SU-DHL-6 (cell line): ENCODE data around the gene SMAP1.

Experiments
- H2AFZ ChIP-seq: fragments of 200-600 bp; sonication (generic); 2 replicates; pipeline ENCODE4 v1.6.1; 2014; ENCODE audit warnings: low read depth, mild to moderate bottlenecking, moderate library complexity, mixed read lengths, antibody characterized with exemption, low read length; ENCODE audit not compliant: severe bottlenecking
- H3F3A ChIP-seq: fragments of 200-600 bp; shearing (Covaris generic); 2 replicates; pipeline ENCODE4 v1.6.0; 2016; ENCODE audit warnings: antibody characterized with exemption, mild to moderate bottlenecking; ENCODE audit not compliant: insufficient read depth
- H3K27ac ChIP-seq: fragments of 200-600 bp; sonication (generic); 2 replicates; pipeline ENCODE4 v1.5.1; 2016; ENCODE audit warnings: low read depth, mild to moderate bottlenecking, low read length, moderate library complexity, mixed read lengths
- H3K27me3 ChIP-seq: fragments of 200-600 bp; sonication (generic), shearing (Covaris generic); 2 replicates; pipeline ENCODE4 v1.6.0; 2014; ENCODE audit warnings: mild to moderate bottlenecking, low read length
- H3K36me3 ChIP-seq: fragments of 200-600 bp; sonication (generic); 2 replicates; pipeline ENCODE4 v1.6.1; 2014; ENCODE audit warnings: mild to moderate bottlenecking, low read length, mixed read lengths
- H3K4me2 ChIP-seq: fragments of 300-600, 200-600 bp; shearing (Covaris generic), sonication (generic); 2 replicates; pipeline ENCODE4 v1.6.0; 2014; ENCODE audit warnings: low read length, low read depth, mild to moderate bottlenecking; ENCODE audit not compliant: poor library complexity, severe bottlenecking
- H3K4me3 ChIP-seq: fragments of 200-600 bp; sonication (generic); 2 replicates; pipeline ENCODE4 v1.5.1; 2014; ENCODE audit warnings: antibody characterized with exemption, low read length, mild to moderate bottlenecking, mixed read lengths; ENCODE audit not compliant: insufficient read depth, poor library complexity, severe bottlenecking
- H3K79me2 ChIP-seq: fragments of 200-600 bp; sonication (generic); 2 replicates; pipeline ENCODE4 v1.6.1; 2014; ENCODE audit warnings: mild to moderate bottlenecking, low read length, moderate library complexity; ENCODE audit not compliant: insufficient read depth
- H3K9ac ChIP-seq: fragments of 200-600 bp; sonication (generic); 2 replicates; pipeline ENCODE4 v1.7.0; 2014; ENCODE audit warnings: mild to moderate bottlenecking, low read length
- H3K9me2 ChIP-seq: fragments of 200-600 bp; sonication (generic); replicated peaks from 2 replicates; pipeline ENCODE4 v1.6.1; 2014; ENCODE audit warnings: low read length; ENCODE audit not compliant: insufficient read depth
- H3K9me3 ChIP-seq: fragments of 200-600 bp; sonication (generic); 2 replicates; pipeline ENCODE4 v1.6.1; 2014; ENCODE audit warnings: low read length, mixed read lengths; ENCODE audit not compliant: insufficient read depth
- H4K20me1 ChIP-seq: fragments of 200-600 bp; sonication (generic); 2 replicates; pipeline ENCODE4 v1.6.1; 2014; ENCODE audit warnings: low read depth, mild to moderate bottlenecking, antibody characterized with exemption, low read length, moderate library complexity, mixed read lengths
- EZH2phosphoT487 ChIP-seq: fragments of 200-600 bp; sonication (generic), shearing (Covaris generic); conservative IDR thresholded peaks from 2 replicates; pipeline ENCODE4 v1.6.1; 2018; ENCODE audit warnings: mild to moderate bottlenecking, antibody characterized with exemption, low read length, moderate library complexity, mixed read lengths
- TF ChIP-seq, protein P1 (sequence below): fragments of 200-600 bp; sonication (generic); IDR thresholded peaks from one replicate; pipeline ENCODE4 v1.5.1; 2017; ENCODE audit warnings: antibody characterized with exemption, mild to moderate bottlenecking, low read length, moderate library complexity; ENCODE audit not compliant: insufficient read depth, poor library complexity, severe bottlenecking

The SMAP1 gene

DNA sequence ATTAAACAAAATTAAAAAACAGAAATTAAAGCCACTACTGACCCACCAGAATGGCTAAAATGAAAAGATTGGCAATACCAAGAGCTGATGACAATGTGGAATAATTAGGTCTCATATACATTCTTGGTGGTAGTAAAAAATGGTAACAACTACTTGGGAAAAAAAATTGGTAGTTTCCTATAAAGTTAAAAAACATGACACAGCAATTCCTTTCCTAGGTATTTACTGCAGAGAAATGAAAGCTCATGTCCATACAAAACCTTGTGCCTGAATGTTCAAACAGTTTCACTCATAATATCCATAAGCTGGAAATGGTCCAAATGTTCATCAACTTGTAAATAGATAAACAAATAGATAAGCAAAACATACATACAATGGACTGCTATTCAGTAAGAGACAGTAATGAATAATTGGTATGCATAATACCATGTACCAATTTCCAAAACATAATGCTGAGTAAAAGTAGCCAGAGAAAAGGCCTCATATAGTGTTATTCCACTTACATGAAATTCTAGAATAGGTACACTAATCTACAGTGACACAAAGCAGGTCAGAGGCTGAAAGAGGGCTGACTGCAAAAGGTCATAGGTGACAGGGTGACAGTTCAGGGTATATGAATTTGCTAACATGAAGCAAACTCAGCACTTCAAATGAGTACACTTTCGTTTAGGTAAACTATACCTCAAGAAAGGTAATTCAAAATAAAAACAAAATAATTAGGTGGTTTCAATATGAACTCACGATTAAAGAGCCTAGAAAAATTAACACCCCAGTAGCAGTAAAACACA is 236.2 kb downstream of the SMAP1 start:
- Histone ChIP-seq H3K36me3 (no peaks in the 10 kb centered on the region), H4K20me1 (no peaks in the 10 kb centered on the region), H3K79me2 (no peaks in the 10 kb centered on the region), H3K4me3 (no peak overlapping the region), H3F3A (no peaks in the 10 kb centered on the region), H3K4me2 (no peak overlapping the region), H2AFZ (no peak overlapping the region), H3K9me2 (no peaks in the 10 kb centered on the region), H3K9me3 (no peaks in the 10 kb centered on the region), H3K27me3 (no peaks in the 10 kb centered on the region), H3K9ac (no peak overlapping the region), H3K27ac (no peak overlapping the region)
- TF ChIP-seq EZH2phosphoT487 = no peak
- TF ChIP-seq, protein P1, sequence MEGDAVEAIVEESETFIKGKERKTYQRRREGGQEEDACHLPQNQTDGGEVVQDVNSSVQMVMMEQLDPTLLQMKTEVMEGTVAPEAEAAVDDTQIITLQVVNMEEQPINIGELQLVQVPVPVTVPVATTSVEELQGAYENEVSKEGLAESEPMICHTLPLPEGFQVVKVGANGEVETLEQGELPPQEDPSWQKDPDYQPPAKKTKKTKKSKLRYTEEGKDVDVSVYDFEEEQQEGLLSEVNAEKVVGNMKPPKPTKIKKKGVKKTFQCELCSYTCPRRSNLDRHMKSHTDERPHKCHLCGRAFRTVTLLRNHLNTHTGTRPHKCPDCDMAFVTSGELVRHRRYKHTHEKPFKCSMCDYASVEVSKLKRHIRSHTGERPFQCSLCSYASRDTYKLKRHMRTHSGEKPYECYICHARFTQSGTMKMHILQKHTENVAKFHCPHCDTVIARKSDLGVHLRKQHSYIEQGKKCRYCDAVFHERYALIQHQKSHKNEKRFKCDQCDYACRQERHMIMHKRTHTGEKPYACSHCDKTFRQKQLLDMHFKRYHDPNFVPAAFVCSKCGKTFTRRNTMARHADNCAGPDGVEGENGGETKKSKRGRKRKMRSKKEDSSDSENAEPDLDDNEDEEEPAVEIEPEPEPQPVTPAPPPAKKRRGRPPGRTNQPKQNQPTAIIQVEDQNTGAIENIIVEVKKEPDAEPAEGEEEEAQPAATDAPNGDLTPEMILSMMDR = no peak

DNA sequence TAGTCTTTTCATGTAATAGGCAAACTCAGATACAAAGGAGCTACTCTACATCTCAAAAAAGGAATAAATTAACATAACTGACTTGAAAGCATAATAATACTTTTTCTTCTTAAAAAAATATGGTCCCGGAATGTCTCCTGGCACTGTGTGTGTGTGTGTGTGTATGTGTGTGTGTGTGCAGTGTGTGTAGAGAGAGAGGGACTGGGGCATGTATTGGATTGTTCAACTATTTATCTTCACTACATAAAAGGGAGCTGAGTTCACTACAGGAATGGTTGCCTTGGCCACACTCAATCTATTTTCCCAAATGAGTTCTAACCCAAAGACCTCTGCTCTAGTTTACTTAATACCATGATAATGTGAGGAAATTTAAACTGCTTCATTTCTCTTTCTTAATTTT is 238.1 kb downstream of the SMAP1 start:
- Histone ChIP-seq H3K27me3 (no peaks in the 10 kb centered on the region), H3K9me2 (no peaks in the 10 kb centered on the region), H4K20me1 (no peaks in the 10 kb centered on the region), H3K9ac (no peak overlapping the region), H3K79me2 (no peaks in the 10 kb centered on the region), H3K9me3 (no peaks in the 10 kb centered on the region), H3K27ac (no peak overlapping the region), H3F3A (no peaks in the 10 kb centered on the region), H2AFZ (no peak overlapping the region), H3K36me3 (no peaks in the 10 kb centered on the region), H3K4me3 (no peak overlapping the region), H3K4me2 (no peak overlapping the region)
- TF ChIP-seq, protein P1 = no peak
- TF ChIP-seq EZH2phosphoT487 = no peak
